Measurements from ENCODE around the gene P2RX4. TPM values are rescaled to one million over a fixed set of nuclear protein-coding genes. Genes with fewer than 3 reads are reported as not detected.
"Not testable (repeated sequence)": the region's sequence is repeated elsewhere in the genome, so short reads cannot be mapped to it uniquely, and the experiment has no call there.

Gene P2RX4
- total and polyA plus RNA-seq, 4 donors, result 16.5 to 32.1 (median 21.8) TPM

DNA sequence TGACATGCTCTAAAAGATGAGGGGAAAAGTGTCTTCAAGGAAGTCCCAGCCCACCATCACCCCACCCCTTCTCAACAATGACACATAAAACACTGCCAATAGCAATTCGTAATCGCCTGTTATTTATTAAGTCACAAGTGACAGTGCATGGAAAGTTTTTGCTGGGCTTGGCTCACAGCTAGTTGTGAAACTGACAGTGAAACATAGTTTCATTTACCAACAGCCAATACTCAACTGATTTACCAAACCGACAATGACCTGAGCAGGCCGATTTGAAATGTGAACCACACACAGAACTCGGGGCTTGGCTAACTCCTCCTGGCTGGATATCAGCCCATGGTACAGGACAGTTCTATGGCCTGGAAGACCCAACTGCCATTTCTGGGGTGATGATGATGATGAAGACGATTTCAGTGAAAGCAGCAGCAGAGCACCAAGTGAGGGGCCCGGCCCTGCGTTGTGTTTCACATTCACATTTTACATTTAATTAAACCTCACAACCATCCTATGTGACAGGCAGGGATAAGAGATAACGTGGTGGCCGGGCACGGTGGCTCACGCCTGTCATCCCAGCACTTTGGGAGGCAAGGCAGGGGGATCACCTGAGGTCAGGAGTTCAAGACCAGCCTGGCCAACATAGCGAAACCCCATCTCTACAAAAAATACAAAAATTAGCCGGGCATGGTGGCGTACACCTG is 43.9 kb downstream of the P2RX4 start:
- DNase-seq (ENCODE audit: low spot score), result no peak
- Histone ChIP-seq H3K36me3 (ENCODE audit: control insufficient read depth in 4 of 4, insufficient read depth in 3 of 4, low read depth in 1 of 4, low read length in 3 of 4) (peaks cover 9 to 68% (median 46%) of the 10 kb centered on the region in 4 donors), H3K9ac (ENCODE audit: low read depth in 1 of 2, low read length in 2 of 2) (no peak overlapping the region), H3K27ac (ENCODE audit: low read depth in 1 of 2, low read length in 2 of 2) (no peak overlapping the region), H3K27me3 (ENCODE audit: control insufficient read depth in 4 of 4, insufficient read depth in 4 of 4, low read length in 3 of 4) (no peaks in the 10 kb centered on the region), H3K4me1 (ENCODE audit: control insufficient read depth in 4 of 4, insufficient read depth in 4 of 4, low read length in 3 of 4) (no peaks in the 10 kb centered on the region), H3K9me3 (ENCODE audit: control insufficient read depth in 4 of 4, low read length in 3 of 4) (no peaks in the 10 kb centered on the region), H3K4me3 (ENCODE audit: low read depth in 1 of 3, low read length in 3 of 3) (no peak overlapping the region)
- WGBS, result 96% methylated on average over 15 of the region's 15 CpGs
- TF ChIP-seq GABPA (IDR thresholded peaks at IDR 0.05 in 1 of 2, conservative IDR thresholded peaks at IDR 0.05 in 1 of 2) (no peak), FOXA1 (IDR thresholded peaks at IDR 0.05) (no peak)
- TF ChIP-seq, protein P1, sequence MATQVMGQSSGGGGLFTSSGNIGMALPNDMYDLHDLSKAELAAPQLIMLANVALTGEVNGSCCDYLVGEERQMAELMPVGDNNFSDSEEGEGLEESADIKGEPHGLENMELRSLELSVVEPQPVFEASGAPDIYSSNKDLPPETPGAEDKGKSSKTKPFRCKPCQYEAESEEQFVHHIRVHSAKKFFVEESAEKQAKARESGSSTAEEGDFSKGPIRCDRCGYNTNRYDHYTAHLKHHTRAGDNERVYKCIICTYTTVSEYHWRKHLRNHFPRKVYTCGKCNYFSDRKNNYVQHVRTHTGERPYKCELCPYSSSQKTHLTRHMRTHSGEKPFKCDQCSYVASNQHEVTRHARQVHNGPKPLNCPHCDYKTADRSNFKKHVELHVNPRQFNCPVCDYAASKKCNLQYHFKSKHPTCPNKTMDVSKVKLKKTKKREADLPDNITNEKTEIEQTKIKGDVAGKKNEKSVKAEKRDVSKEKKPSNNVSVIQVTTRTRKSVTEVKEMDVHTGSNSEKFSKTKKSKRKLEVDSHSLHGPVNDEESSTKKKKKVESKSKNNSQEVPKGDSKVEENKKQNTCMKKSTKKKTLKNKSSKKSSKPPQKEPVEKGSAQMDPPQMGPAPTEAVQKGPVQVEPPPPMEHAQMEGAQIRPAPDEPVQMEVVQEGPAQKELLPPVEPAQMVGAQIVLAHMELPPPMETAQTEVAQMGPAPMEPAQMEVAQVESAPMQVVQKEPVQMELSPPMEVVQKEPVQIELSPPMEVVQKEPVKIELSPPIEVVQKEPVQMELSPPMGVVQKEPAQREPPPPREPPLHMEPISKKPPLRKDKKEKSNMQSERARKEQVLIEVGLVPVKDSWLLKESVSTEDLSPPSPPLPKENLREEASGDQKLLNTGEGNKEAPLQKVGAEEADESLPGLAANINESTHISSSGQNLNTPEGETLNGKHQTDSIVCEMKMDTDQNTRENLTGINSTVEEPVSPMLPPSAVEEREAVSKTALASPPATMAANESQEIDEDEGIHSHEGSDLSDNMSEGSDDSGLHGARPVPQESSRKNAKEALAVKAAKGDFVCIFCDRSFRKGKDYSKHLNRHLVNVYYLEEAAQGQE (IDR thresholded peaks at IDR 0.05), result no peak

DNA sequence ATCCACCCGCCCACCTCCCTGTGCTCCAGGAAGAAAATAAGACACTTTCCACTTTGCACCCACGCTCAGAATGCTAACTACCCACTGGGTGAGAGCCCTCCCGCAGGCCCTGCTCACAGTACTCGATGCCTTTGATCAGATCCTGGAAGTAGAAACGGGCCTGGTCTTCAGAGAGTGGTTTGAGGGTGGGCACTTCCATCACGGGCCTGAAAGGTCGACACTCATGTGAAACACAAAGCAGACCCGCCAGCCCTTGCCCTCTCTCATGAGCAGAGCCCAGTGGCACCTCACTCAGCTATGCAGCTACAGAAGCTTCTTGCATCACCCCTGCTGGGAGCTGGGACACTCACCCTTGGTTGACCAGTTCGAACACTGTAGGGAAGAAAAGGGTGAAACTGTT is 45.5 kb downstream of the P2RX4 start:
- no peaks in the 10 kb centered on the region for H3K9me3 ChIP-seq (ENCODE audit: control insufficient read depth in 4 of 4, low read length in 3 of 4)
- H3K9ac ChIP-seq (ENCODE audit: low read depth in 1 of 2, low read length in 2 of 2), result no peak overlapping the region
- H3K4me1 ChIP-seq (ENCODE audit: control insufficient read depth in 4 of 4, insufficient read depth in 4 of 4, low read length in 3 of 4), result no peaks in the 10 kb centered on the region
- H3K27me3 ChIP-seq (ENCODE audit: control insufficient read depth in 4 of 4, insufficient read depth in 4 of 4, low read length in 3 of 4), result no peaks in the 10 kb centered on the region
- peaks cover 5 to 66% (median 42%) of the 10 kb centered on the region in 4 donors for H3K36me3 ChIP-seq (ENCODE audit: control insufficient read depth in 4 of 4, insufficient read depth in 3 of 4, low read depth in 1 of 4, low read length in 3 of 4)
- no peak for DNase-seq (ENCODE audit: low spot score)
- H3K4me3 ChIP-seq (ENCODE audit: low read depth in 1 of 3, low read length in 3 of 3), result no peak overlapping the region
- WGBS, result 94% methylated on average over 9 of the region's 9 CpGs
- H3K27ac ChIP-seq (ENCODE audit: low read depth in 1 of 2, low read length in 2 of 2), result no peak overlapping the region
- TF ChIP-seq, protein P2, sequence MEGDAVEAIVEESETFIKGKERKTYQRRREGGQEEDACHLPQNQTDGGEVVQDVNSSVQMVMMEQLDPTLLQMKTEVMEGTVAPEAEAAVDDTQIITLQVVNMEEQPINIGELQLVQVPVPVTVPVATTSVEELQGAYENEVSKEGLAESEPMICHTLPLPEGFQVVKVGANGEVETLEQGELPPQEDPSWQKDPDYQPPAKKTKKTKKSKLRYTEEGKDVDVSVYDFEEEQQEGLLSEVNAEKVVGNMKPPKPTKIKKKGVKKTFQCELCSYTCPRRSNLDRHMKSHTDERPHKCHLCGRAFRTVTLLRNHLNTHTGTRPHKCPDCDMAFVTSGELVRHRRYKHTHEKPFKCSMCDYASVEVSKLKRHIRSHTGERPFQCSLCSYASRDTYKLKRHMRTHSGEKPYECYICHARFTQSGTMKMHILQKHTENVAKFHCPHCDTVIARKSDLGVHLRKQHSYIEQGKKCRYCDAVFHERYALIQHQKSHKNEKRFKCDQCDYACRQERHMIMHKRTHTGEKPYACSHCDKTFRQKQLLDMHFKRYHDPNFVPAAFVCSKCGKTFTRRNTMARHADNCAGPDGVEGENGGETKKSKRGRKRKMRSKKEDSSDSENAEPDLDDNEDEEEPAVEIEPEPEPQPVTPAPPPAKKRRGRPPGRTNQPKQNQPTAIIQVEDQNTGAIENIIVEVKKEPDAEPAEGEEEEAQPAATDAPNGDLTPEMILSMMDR (IDR thresholded peaks at IDR 0.05; ENCODE audit: low read depth, low read length, missing input control), result no peak
- TF ChIP-seq SP1 (IDR thresholded peaks at IDR 0.05) (no peak), GABPA (IDR thresholded peaks at IDR 0.05 in 1 of 2, conservative IDR thresholded peaks at IDR 0.05 in 1 of 2) (no peak), RAD21 (IDR thresholded peaks at IDR 0.05) (no peak), ATF3 (IDR thresholded peaks at IDR 0.05) (no peak), FOXA2 (IDR thresholded peaks at IDR 0.05) (no peak), HNF4G (IDR thresholded peaks at IDR 0.05) (no peak), FOXA1 (IDR thresholded peaks at IDR 0.05) (no peak), HNF4A (conservative IDR thresholded peaks at IDR 0.05) (no peak), YY1 (IDR thresholded peaks at IDR 0.05) (no peak), MAX (IDR thresholded peaks at IDR 0.05) (no peak), RXRA (IDR thresholded peaks at IDR 0.05) (no peak)

DNA sequence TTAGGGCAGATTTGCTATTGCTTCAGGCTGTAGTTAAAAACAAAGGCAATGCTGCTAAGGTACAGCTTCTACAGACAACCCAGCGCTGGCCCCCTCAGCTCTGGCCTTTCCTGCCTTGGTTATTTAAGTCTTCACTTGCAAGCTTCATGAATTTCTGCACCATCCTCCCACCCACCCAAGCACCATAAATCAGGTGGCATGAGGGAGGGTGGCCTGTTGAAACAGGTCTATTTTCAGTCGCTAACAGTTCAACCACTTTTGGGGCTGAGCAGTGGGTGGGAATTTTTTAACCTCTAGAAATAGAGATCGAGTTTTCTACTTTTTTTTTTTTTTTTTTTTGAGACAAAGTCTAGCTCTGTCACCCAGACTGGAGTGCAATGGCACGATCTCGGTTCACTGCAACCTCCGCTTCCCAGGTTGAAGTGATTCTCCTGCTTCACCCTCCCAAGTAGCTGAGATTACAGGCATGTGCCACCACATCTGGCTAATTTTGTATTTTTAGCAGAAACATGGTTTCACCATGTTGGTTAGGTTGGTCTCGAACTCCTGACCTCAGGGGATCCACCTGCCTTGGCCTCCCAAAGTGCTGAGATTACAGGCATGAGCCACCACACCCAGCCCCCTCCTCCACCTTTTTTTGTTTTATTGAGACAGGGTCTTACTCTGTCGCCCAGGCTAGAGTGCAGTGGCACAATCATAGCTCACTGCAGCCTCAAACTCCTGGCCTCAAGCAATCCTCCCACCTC is 47.9 kb downstream of the P2RX4 start:
- H3K36me3 ChIP-seq (ENCODE audit: control insufficient read depth in 4 of 4, insufficient read depth in 3 of 4, low read depth in 1 of 4, low read length in 3 of 4), result peaks cover 6 to 66% (median 40%) of the 10 kb centered on the region in 4 donors
- not testable (repeated sequence) for DNase-seq (ENCODE audit: low spot score); H3K4me1 ChIP-seq (ENCODE audit: control insufficient read depth in 4 of 4, insufficient read depth in 4 of 4, low read length in 3 of 4); H3K27ac ChIP-seq (ENCODE audit: low read depth in 1 of 2, low read length in 2 of 2); H3K27me3 ChIP-seq (ENCODE audit: control insufficient read depth in 4 of 4, insufficient read depth in 4 of 4, low read length in 3 of 4); H3K4me3 ChIP-seq (ENCODE audit: low read depth in 1 of 3, low read length in 3 of 3); H3K9me3 ChIP-seq (ENCODE audit: control insufficient read depth in 4 of 4, low read length in 3 of 4); H3K9ac ChIP-seq (ENCODE audit: low read depth in 1 of 2, low read length in 2 of 2)
- WGBS, result 96% methylated on average over 8 of the region's 8 CpGs

Measured in liver (tissue), 9 donors.